Measurements from ENCODE around the gene PLEKHG2. TPM values are rescaled to one million over a fixed set of nuclear protein-coding genes. Genes with fewer than 3 reads are reported as not detected.

The PLEKHG2 gene
- total RNA-seq, 2 experiments from 2014 or later: 30.4 to 65.9 TPM

DNA sequence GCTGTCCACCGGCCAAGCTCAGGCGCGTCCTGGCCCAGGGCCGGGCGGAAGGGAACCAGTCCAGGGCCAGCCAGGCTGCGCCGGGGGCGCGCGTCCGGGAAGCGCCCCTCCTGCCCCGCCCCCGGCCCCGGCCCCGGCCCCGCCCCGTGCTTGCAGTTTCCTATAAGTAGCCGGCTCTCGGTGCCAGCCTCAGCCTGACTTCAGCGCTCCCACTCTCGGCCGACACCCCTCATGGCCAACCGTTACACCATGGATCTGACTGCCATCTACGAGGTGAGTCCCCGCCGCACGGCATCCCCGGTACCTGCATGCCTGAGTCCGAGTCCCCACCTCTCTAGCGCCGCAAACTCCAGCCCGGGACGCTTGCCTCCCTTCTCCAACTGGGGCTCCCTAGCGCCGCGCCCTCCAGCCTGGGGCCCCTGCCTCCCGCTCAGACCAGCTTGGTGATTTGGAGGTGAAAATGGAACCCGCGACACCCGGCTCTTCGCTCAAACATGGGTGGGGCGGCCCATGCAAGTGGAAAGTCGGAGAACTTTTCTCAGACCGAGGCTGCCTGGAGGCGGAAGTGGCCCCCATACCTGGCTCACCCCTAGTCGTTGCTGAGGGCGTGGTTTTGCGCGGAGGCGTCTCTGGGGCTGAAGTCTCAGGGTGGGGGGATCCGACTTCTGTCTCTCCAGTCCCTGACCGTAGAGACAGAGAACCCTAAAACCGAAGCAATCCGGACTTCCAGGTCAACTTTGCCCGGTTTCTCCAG is 5.6 kb upstream of the PLEKHG2 start, which contains the start of gene ZFP36:
ZFP36 (plus strand) TSS at position 192 of the 754 bp plus-strand sequence; CDS start at position 250, 58 bp downstream.
- H4K20me1 ChIP-seq (ENCODE audit: insufficient read depth, low read length): peaks cover 4% of the 10 kb centered on the region
- intact Hi-C loops (cut with micrococcal nuclease; ENCODE audit: unreplicated experiment): loop anchor here (10.0 kb wide), 2 partner anchors 548 to 552 kb away; no protein-coding TSS in a partner anchor
- H3K9me3 ChIP-seq (ENCODE audit: low read length): no peaks in the 10 kb centered on the region
- peak within 1 kb of the TSS; percentile 91 for H3K27ac ChIP-seq (ENCODE audit: low read depth, low read length, poor library complexity, severe bottlenecking)
- peak within 1 kb of the TSS; percentile 96 for H3K4me2 ChIP-seq (ENCODE audit: low read length)
- H3K4me3 ChIP-seq (ENCODE audit: low read depth, low read length, poor library complexity, severe bottlenecking): peak within 1 kb of the TSS; percentile 96
- H3K9me2 ChIP-seq (ENCODE audit: insufficient read depth, low read length): no peaks in the 10 kb centered on the region
- peaks cover 27% of the 10 kb centered on the region for H3K79me2 ChIP-seq (ENCODE audit: insufficient read depth, low read depth, low read length)
- H3K4me1 ChIP-seq (ENCODE audit: insufficient read depth, low read length, poor library complexity, severe bottlenecking): peaks cover 65% of the 10 kb centered on the region
- TF ChIP-seq, protein P1, sequence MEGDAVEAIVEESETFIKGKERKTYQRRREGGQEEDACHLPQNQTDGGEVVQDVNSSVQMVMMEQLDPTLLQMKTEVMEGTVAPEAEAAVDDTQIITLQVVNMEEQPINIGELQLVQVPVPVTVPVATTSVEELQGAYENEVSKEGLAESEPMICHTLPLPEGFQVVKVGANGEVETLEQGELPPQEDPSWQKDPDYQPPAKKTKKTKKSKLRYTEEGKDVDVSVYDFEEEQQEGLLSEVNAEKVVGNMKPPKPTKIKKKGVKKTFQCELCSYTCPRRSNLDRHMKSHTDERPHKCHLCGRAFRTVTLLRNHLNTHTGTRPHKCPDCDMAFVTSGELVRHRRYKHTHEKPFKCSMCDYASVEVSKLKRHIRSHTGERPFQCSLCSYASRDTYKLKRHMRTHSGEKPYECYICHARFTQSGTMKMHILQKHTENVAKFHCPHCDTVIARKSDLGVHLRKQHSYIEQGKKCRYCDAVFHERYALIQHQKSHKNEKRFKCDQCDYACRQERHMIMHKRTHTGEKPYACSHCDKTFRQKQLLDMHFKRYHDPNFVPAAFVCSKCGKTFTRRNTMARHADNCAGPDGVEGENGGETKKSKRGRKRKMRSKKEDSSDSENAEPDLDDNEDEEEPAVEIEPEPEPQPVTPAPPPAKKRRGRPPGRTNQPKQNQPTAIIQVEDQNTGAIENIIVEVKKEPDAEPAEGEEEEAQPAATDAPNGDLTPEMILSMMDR (conservative IDR thresholded peaks at IDR 0.05; ENCODE audit: low read length): no peak
- no peak for TF ChIP-seq EZH2phosphoT487 (IDR thresholded peaks at IDR 0.05; ENCODE audit: borderline replicate concordance, low read depth, low read length)
- ChIA-PET CTCF (ENCODE audit: unreplicated experiment) (no interaction called here), POLR2A (interaction anchor here (1.1 to 3.1 kb wide), 3 partner anchors 9 to 40 kb away, joined by 3 to 14 read pairs (median 4); partner anchors contain the start of gene RPS16)
- H3K36me3 ChIP-seq (ENCODE audit: insufficient read depth, low read length): peaks cover 19% of the 10 kb centered on the region
- peak; percentile 86 for DNase-seq (ENCODE audit: low spot score)
- no peak within 1 kb of the TSS for H2AFZ ChIP-seq (ENCODE audit: low read length)
- no TSS peak for BruUV-seq (replicated peaks)

GRCh38 chr19:39407410-39407659 is 5.1 kb upstream of the PLEKHG2 start:
- Histone ChIP-seq H3K4me2 (ENCODE audit: low read length) (peak overlapping the region; percentile 96), H3K9me3 (ENCODE audit: low read length) (no peaks in the 10 kb centered on the region), H3K27ac (ENCODE audit: low read depth, low read length, poor library complexity, severe bottlenecking) (peak overlapping the region; percentile 91), H3K36me3 (ENCODE audit: insufficient read depth, low read length) (peaks cover 19% of the 10 kb centered on the region), H2AFZ (ENCODE audit: low read length) (no peak overlapping the region), H4K20me1 (ENCODE audit: insufficient read depth, low read length) (peaks cover 4% of the 10 kb centered on the region), H3K4me3 (ENCODE audit: low read depth, low read length, poor library complexity, severe bottlenecking) (peak overlapping the region; percentile 96), H3K79me2 (ENCODE audit: insufficient read depth, low read depth, low read length) (peaks cover 27% of the 10 kb centered on the region), H3K9me2 (ENCODE audit: insufficient read depth, low read length) (no peaks in the 10 kb centered on the region), H3K4me1 (ENCODE audit: insufficient read depth, low read length, poor library complexity, severe bottlenecking) (peaks cover 60% of the 10 kb centered on the region)
- intact Hi-C loops (cut with micrococcal nuclease; ENCODE audit: unreplicated experiment): loop anchor here (10.0 kb wide), 2 partner anchors 547 to 553 kb away; no protein-coding TSS in a partner anchor
- DNase-seq (ENCODE audit: low spot score): no peak
- TF ChIP-seq EZH2phosphoT487 (IDR thresholded peaks at IDR 0.05; ENCODE audit: borderline replicate concordance, low read depth, low read length): no peak
- TF ChIP-seq, protein P1 (conservative IDR thresholded peaks at IDR 0.05; ENCODE audit: low read length): no peak
- ChIA-PET CTCF (ENCODE audit: unreplicated experiment) (no interaction called here), POLR2A (interaction anchor here (1.1 to 3.1 kb wide), 2 partner anchors 9 to 28 kb away, joined by 4 to 14 read pairs; partner anchors contain the start of gene RPS16)
- BruUV-seq (replicated peaks): no TSS peak

All from OCI-LY7 (cell line).